DOHH2 (cell line): Measurements from ENCODE around the gene HEPHL1.

Experiments
- H3F3A ChIP-seq: fragments of 200-600 bp; sonication (generic), shearing (Covaris generic); 2 replicates; pipeline ENCODE4 v1.6.0; 2016; ENCODE audit warnings: antibody characterized with exemption, mild to moderate bottlenecking; ENCODE audit not compliant: control insufficient read depth, insufficient read depth
- H3K27ac ChIP-seq: fragments of 200-600 bp; sonication (generic); 2 replicates; pipeline ENCODE4 v1.5.1; 2014; ENCODE audit warnings: low read depth, mild to moderate bottlenecking, low read length, moderate library complexity
- H3K27me3 ChIP-seq: fragments of 200-600 bp; sonication (generic); 2 replicates; pipeline ENCODE4 v1.6.1; 2014; ENCODE audit warnings: mild to moderate bottlenecking, low read length, mixed read lengths; ENCODE audit not compliant: control insufficient read depth
- H3K36me3 ChIP-seq: fragments of 200-600 bp; sonication (generic); 2 replicates; pipeline ENCODE4 v1.6.1; 2014; ENCODE audit warnings: mild to moderate bottlenecking, low read length, moderate library complexity, mixed read lengths; ENCODE audit not compliant: control insufficient read depth
- H3K4me1 ChIP-seq: fragments of 200-600 bp; sonication (generic); 2 replicates; pipeline ENCODE4 v1.6.1; 2014; ENCODE audit warnings: mild to moderate bottlenecking, low read length, mixed read lengths; ENCODE audit not compliant: control insufficient read depth
- H3K4me2 ChIP-seq: fragments of 200-600 bp; sonication (generic); 2 replicates; pipeline ENCODE4 v1.6.0; 2014; ENCODE audit warnings: mild to moderate bottlenecking, low read length, moderate library complexity
- H3K4me3 ChIP-seq: fragments of 200-600 bp; sonication (generic); 2 replicates; pipeline ENCODE4 v1.5.1; 2014; ENCODE audit warnings: mild to moderate bottlenecking, low read length, mixed read lengths
- H3K79me2 ChIP-seq: fragments of 200-600 bp; sonication (generic); 2 replicates; pipeline ENCODE4 v1.6.1; 2014; ENCODE audit warnings: mild to moderate bottlenecking, low read length, mixed read lengths; ENCODE audit not compliant: control insufficient read depth
- H3K9me2 ChIP-seq: fragments of 200-600 bp; sonication (generic); replicated peaks from 2 replicates; pipeline ENCODE4 v1.6.1; 2014; ENCODE audit warnings: mild to moderate bottlenecking, low read length, mixed read lengths; ENCODE audit not compliant: control insufficient read depth
- H3K9me3 ChIP-seq: fragments of 200-600 bp; sonication (generic); 2 replicates; pipeline ENCODE4 v1.6.1; 2014; ENCODE audit warnings: antibody characterized with exemption, low read length, mixed read lengths; ENCODE audit not compliant: control insufficient read depth, insufficient read depth
- H4K20me1 ChIP-seq: fragments of 200-600 bp; sonication (generic); 2 replicates; pipeline ENCODE4 v1.6.0; 2014; ENCODE audit warnings: low read depth, mild to moderate bottlenecking, antibody characterized with exemption, low read length, moderate library complexity; ENCODE audit not compliant: control insufficient read depth, insufficient read depth
- EZH2phosphoT487 ChIP-seq: fragments of 200-600 bp; sonication (generic); IDR thresholded peaks from 2 replicates; pipeline ENCODE4 v1.6.1; 2017; ENCODE audit warnings: borderline replicate concordance, mild to moderate bottlenecking, antibody characterized with exemption, low read length, moderate library complexity, mixed read lengths
- TF ChIP-seq, protein P1 (sequence below): fragments of 200-600 bp; sonication (generic); IDR thresholded peaks from one replicate; pipeline ENCODE4 v1.5.1; 2014; ENCODE audit warnings: antibody characterized with exemption, mild to moderate bottlenecking, low read depth, low read length; ENCODE audit not compliant: poor library complexity, severe bottlenecking

Gene HEPHL1

DNA sequence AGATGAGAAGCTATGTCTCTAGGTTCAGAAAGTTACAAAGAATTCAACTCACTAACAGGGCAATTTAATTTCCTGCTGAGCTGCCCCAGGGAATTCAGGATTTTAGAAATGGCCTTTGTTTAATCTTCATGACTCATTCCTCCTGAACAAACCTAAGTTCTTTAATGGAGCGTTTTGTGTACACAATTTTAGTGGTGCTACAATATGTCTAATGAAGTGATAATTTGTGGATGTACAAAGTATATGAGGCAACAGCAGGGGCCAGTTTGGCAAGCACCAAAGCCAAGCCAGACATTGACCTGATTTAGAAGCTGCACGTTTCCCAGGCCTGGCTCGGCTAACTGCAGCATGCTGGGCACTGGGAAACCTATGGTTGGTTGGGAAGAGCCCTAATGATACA is 34.4 kb upstream of the HEPHL1 start:
- no peak overlapping the region for H3K4me2 ChIP-seq
- TF ChIP-seq, protein P1, sequence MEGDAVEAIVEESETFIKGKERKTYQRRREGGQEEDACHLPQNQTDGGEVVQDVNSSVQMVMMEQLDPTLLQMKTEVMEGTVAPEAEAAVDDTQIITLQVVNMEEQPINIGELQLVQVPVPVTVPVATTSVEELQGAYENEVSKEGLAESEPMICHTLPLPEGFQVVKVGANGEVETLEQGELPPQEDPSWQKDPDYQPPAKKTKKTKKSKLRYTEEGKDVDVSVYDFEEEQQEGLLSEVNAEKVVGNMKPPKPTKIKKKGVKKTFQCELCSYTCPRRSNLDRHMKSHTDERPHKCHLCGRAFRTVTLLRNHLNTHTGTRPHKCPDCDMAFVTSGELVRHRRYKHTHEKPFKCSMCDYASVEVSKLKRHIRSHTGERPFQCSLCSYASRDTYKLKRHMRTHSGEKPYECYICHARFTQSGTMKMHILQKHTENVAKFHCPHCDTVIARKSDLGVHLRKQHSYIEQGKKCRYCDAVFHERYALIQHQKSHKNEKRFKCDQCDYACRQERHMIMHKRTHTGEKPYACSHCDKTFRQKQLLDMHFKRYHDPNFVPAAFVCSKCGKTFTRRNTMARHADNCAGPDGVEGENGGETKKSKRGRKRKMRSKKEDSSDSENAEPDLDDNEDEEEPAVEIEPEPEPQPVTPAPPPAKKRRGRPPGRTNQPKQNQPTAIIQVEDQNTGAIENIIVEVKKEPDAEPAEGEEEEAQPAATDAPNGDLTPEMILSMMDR, result no peak
- no peak for TF ChIP-seq EZH2phosphoT487

DNA sequence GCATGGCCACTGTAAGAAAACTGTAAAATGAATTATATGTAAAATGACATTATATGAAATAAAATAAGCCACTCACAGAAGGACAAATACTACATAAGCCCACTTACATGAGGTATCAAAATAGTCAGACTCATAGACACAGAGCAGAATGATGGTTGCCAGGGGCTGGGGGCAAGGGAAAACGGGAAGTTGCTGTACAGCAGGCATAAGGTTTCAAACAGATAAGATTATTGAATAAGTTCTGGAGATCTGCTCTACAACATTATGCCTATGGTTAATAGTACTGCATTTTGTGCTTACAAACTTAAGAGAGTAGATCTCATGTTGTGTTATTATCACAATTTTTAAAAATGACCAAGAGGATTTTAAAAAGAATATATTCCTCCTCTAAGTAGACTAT is 32.7 kb upstream of the HEPHL1 start:
- no peak overlapping the region for H3K4me3 ChIP-seq
- H3K79me2 ChIP-seq, result no peaks in the 10 kb centered on the region
- TF ChIP-seq, protein P1, result no peak
- TF ChIP-seq EZH2phosphoT487, result no peak
- H3K27ac ChIP-seq, result no peak overlapping the region
- H3K9me2 ChIP-seq, result no peaks in the 10 kb centered on the region
- 0 out of 2 replicates have a peak, but pooled peaks cover 5% of the 10 kb centered on the region for H3K27me3 ChIP-seq
- H3K4me1 ChIP-seq, result no peaks in the 10 kb centered on the region
- H3K9me3 ChIP-seq, result no peaks in the 10 kb centered on the region
- no peaks in the 10 kb centered on the region for H3K36me3 ChIP-seq
- H3K4me2 ChIP-seq, result no peak overlapping the region
- H3F3A ChIP-seq, result no peaks in the 10 kb centered on the region
- H4K20me1 ChIP-seq, result no peaks in the 10 kb centered on the region

More for the DNA sequence above, 34.4 kb upstream of the HEPHL1 start:
- Histone ChIP-seq H4K20me1 (no peaks in the 10 kb centered on the region), H3K4me3 (no peak overlapping the region), H3K4me1 (no peaks in the 10 kb centered on the region), H3K79me2 (no peaks in the 10 kb centered on the region), H3K9me2 (no peaks in the 10 kb centered on the region), H3K36me3 (no peaks in the 10 kb centered on the region), H3K27me3 (0 out of 2 replicates have a peak, but pooled peaks cover 5% of the 10 kb centered on the region), H3K9me3 (no peaks in the 10 kb centered on the region), H3F3A (no peaks in the 10 kb centered on the region), H3K27ac (no peak overlapping the region)

DNA sequence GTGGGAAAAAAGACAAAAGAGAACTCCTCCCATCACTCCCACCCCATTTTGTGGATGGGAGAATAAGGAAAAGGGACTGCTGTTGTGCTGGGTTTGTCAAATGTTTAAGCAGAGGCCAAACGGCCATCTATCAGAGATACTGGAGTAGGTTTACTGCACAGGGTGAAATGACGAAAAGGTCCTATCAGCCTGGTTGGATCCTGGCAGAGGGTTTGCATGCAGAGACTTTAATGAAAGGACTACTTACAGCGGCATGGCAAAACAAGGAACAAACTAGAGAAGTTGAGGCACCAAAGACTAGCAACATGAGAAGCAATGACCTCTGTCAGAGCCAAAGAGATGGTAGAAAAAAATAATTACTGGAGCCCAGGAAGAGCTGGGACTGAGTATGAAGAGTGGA is 32.2 kb upstream of the HEPHL1 start:
- H3K27me3 ChIP-seq, result 0 out of 2 replicates have a peak, but pooled peaks cover 5% of the 10 kb centered on the region
- H3K36me3 ChIP-seq, result no peaks in the 10 kb centered on the region
- H3K9me2 ChIP-seq, result no peaks in the 10 kb centered on the region
- H3F3A ChIP-seq, result no peaks in the 10 kb centered on the region
- H3K4me3 ChIP-seq, result no peak overlapping the region
- H3K9me3 ChIP-seq, result no peaks in the 10 kb centered on the region
- H4K20me1 ChIP-seq, result no peaks in the 10 kb centered on the region
- no peak for TF ChIP-seq EZH2phosphoT487
- TF ChIP-seq, protein P1, result no peak
- H3K79me2 ChIP-seq, result no peaks in the 10 kb centered on the region
- no peak overlapping the region for H3K4me2 ChIP-seq
- H3K4me1 ChIP-seq, result no peaks in the 10 kb centered on the region
- no peak overlapping the region for H3K27ac ChIP-seq
